ENCODE data around the gene SPDYE6.
A peak's percentile ranks its signal among the peaks of the same experiment; 100 is the strongest.
"Not testable (repeated sequence)": the region's sequence is repeated elsewhere in the genome, so short reads cannot be mapped to it uniquely, and the experiment has no call there.

SPDYE6 gene

GRCh38 chr7:102356344-102356743 lies at the start of gene SPDYE6:
SPDYE6 (minus strand) TSS chr7:102356444; CDS start chr7:102356023, 421 bp downstream.
- not testable (repeated sequence) for DNase-seq (ENCODE audit: low spot score)

GRCh38 chr7:102404862-102405188 lies 48.6 kb upstream of the SPDYE6 start:
- not testable (repeated sequence) for DNase-seq (ENCODE audit: low spot score)

- DNase-seq (ENCODE audit: low spot score), result no peak
Observed at GRCh38 chr7:102404005-102404861, 48.0 kb upstream of the SPDYE6 start.

GRCh38 chr7:102403563-102403962 lies 47.3 kb upstream of the SPDYE6 start:
- DNase-seq (ENCODE audit: low spot score), result no peak

- no peak for DNase-seq (ENCODE audit: low spot score)
Observed at GRCh38 chr7:102400360-102400759, 44.1 kb upstream of the SPDYE6 start.

GRCh38 chr7:102398543-102398942 lies 42.3 kb upstream of the SPDYE6 start:
- no peak for DNase-seq (ENCODE audit: low spot score)

- no peak for DNase-seq (ENCODE audit: low spot score)
Observed at GRCh38 chr7:102396710-102397019, 40.4 kb upstream of the SPDYE6 start.

- peak; percentile 94 for DNase-seq (ENCODE audit: low spot score)
Observed at GRCh38 chr7:102395873-102396709, 39.8 kb upstream of the SPDYE6 start, which contains the start of gene PRKRIP1. PRKRIP1 (plus strand) TSS chr7:102396363; CDS start chr7:102396412, 49 bp downstream.

GRCh38 chr7:102395592-102395872 lies 39.3 kb upstream of the SPDYE6 start:
- DNase-seq (ENCODE audit: low spot score), result no peak

GRCh38 chr7:102393467-102393866 lies 37.2 kb upstream of the SPDYE6 start:
- DNase-seq (ENCODE audit: low spot score), result peak; percentile 42

GRCh38 chr7:102392330-102392729 lies 36.1 kb upstream of the SPDYE6 start:
- DNase-seq (ENCODE audit: low spot score), result peak; percentile 7

- DNase-seq (ENCODE audit: low spot score), result peak; percentile 91
Observed at GRCh38 chr7:102390697-102391484, 34.6 kb upstream of the SPDYE6 start.

GRCh38 chr7:102389810-102390209 lies 33.6 kb upstream of the SPDYE6 start:
- DNase-seq (ENCODE audit: low spot score), result no peak

GRCh38 chr7:102387064-102387463 lies 30.8 kb upstream of the SPDYE6 start:
- DNase-seq (ENCODE audit: low spot score), result no peak

GRCh38 chr7:102381696-102382425 lies 25.6 kb upstream of the SPDYE6 start:
- DNase-seq (ENCODE audit: low spot score), result not testable (repeated sequence)

GRCh38 chr7:102380837-102381236 lies 24.6 kb upstream of the SPDYE6 start:
- not testable (repeated sequence) for DNase-seq (ENCODE audit: low spot score)

GRCh38 chr7:102376964-102377466 lies 20.8 kb upstream of the SPDYE6 start:
- no peak for DNase-seq (ENCODE audit: low spot score)

- DNase-seq (ENCODE audit: low spot score), result not testable (repeated sequence)
Observed at GRCh38 chr7:102372796-102373195, 16.6 kb upstream of the SPDYE6 start.

GRCh38 chr7:102370038-102370437 lies 13.8 kb upstream of the SPDYE6 start:
- DNase-seq (ENCODE audit: low spot score), result not testable (repeated sequence)

GRCh38 chr7:102365390-102365789 lies 9.1 kb upstream of the SPDYE6 start:
- DNase-seq (ENCODE audit: low spot score), result not testable (repeated sequence)

- not testable (repeated sequence) for DNase-seq (ENCODE audit: low spot score)
Observed at GRCh38 chr7:102364394-102364886, 8.2 kb upstream of the SPDYE6 start.
